WTC11 (cell line): ENCODE results near the gene RARB. TPM values are rescaled to one million over a fixed set of nuclear protein-coding genes. Genes with fewer than 3 reads are reported as not detected.

ENCODE experiments used
- ATAC-seq: fragments of 200-7000 bp; cut with Tn5 transposase; 2 replicates; pipeline ENCODE4 v1.10.0; 2021; ENCODE audit warnings: mild to moderate bottlenecking, moderate library complexity
- CTCF ChIA-PET: fragments of 300-600 bp; sonication (Branson Sonifier 250); formaldehyde crosslinking; loops from one replicate; lab custom pipeline; 2021; ENCODE audit warnings: antibody characterized with exemption; lab: Charles Lee
- POLR2A ChIA-PET: fragments of 350-600 bp; sonication (Branson Sonifier 250); formaldehyde crosslinking; loops from one replicate; lab custom pipeline; 2021; ENCODE audit warnings: antibody characterized with exemption; lab: Charles Lee
- DNase-seq: peaks from one replicate; pipeline ENCODE4 v3.0.0; 2021; ENCODE audit warnings: low spot score
- H3K27ac Mint-ChIP-seq: 2 replicates; pipeline ENCODE4 v1.8.0; 2021; ENCODE audit warnings: mixed read lengths
- H3K27me3 Mint-ChIP-seq: 2 replicates; pipeline ENCODE4 v1.8.0; 2021; ENCODE audit warnings: low read depth, mild to moderate bottlenecking, moderate library complexity, mixed read lengths
- H3K36me3 Mint-ChIP-seq: 2 replicates; pipeline ENCODE4 v1.8.0; 2021; ENCODE audit warnings: mixed read lengths
- H3K4me1 Mint-ChIP-seq: 2 replicates; pipeline ENCODE4 v1.8.0; 2022; ENCODE audit warnings: mixed read lengths
- H3K4me3 Mint-ChIP-seq: 2 replicates; pipeline ENCODE4 v1.8.0; 2021; ENCODE audit warnings: mild to moderate bottlenecking, moderate library complexity, mixed read lengths
- H3K9me3 Mint-ChIP-seq: 2 replicates; pipeline ENCODE4 v1.8.0; 2021; ENCODE audit warnings: mixed read lengths
- CBFB ChIP-seq: sonication (generic); formaldehyde crosslinking; IDR thresholded peaks from 2 replicates; pipeline ENCODE4 v1.8.1; 2022; ENCODE audit warnings: mild to moderate bottlenecking, low read depth, missing genetic modification reagents
- EMX1 ChIP-seq: fragments of 250-450 bp; sonication (Bioruptor Pico); IDR thresholded peaks from 2 replicates; pipeline ENCODE4 v1.8.0; 2021; ENCODE audit warnings: mild to moderate bottlenecking
- GRHL2 ChIP-seq: fragments of 250-450 bp; sonication (Bioruptor Pico); IDR thresholded peaks from 2 replicates; pipeline ENCODE4 v1.8.0; 2022; ENCODE audit warnings: mild to moderate bottlenecking, moderate library complexity; ENCODE audit not compliant: insufficient replicate concordance, severe bottlenecking
- GTF2I ChIP-seq: fragments of 250-450 bp; sonication (Bioruptor Pico); conservative IDR thresholded peaks from 2 replicates; pipeline ENCODE4 v1.4.0; 2021; ENCODE audit warnings: mild to moderate bottlenecking
- NR2C2 ChIP-seq: sonication (generic); formaldehyde crosslinking; IDR thresholded peaks from 2 replicates; pipeline ENCODE4 v1.8.0; 2022; ENCODE audit warnings: mild to moderate bottlenecking, missing genetic modification reagents
- RORB ChIP-seq: fragments of 250-450 bp; sonication (Bioruptor Pico); IDR thresholded peaks from 2 replicates; pipeline ENCODE4 v1.9.0; 2021; ENCODE audit warnings: mild to moderate bottlenecking
- TCF7 ChIP-seq: sonication (generic); formaldehyde crosslinking; IDR thresholded peaks from 2 replicates; pipeline ENCODE4 v1.8.0; 2022; ENCODE audit warnings: mild to moderate bottlenecking, low read depth, missing genetic modification reagents, moderate library complexity
- ZNF232 ChIP-seq: sonication (generic); formaldehyde crosslinking; IDR thresholded peaks from 2 replicates; pipeline ENCODE4 v1.8.0; 2022; ENCODE audit warnings: mild to moderate bottlenecking, missing genetic modification reagents
- ZNF416 ChIP-seq: fragments of 250-450 bp; sonication (Bioruptor Pico); IDR thresholded peaks from 2 replicates; pipeline ENCODE4 v1.9.0; 2021; ENCODE audit warnings: mild to moderate bottlenecking, inconsistent platforms
- ZNF532 ChIP-seq: fragments of 250-450 bp; sonication (Bioruptor Pico); IDR thresholded peaks from 2 replicates; pipeline ENCODE4 v1.9.0; 2021; ENCODE audit warnings: mild to moderate bottlenecking, borderline replicate concordance
- total RNA-seq: library from RNA; stranded (reverse); gene quantifications from 3 replicates; pipeline ENCODE4 v1.2.3, GENCODE V29; 2021
- TF ChIP-seq, protein P1 (sequence below): fragments of 250-450 bp; sonication (Bioruptor Pico); IDR thresholded peaks from 2 replicates; pipeline ENCODE4 v2.1.2; 2022; ENCODE audit warnings: mild to moderate bottlenecking, moderate library complexity
- TF ChIP-seq, protein P2 (sequence below): sonication (generic); formaldehyde crosslinking; IDR thresholded peaks from 2 replicates; pipeline ENCODE4 v1.8.0; 2023; ENCODE audit warnings: missing genetic modification reagents
- TF ChIP-seq, protein P3 (sequence below): sonication (generic); formaldehyde crosslinking; IDR thresholded peaks from 2 replicates; pipeline ENCODE4 v1.8.1; 2023; ENCODE audit warnings: mild to moderate bottlenecking, moderate library complexity, missing genetic modification reagents
- TF ChIP-seq, protein P4 (sequence below): sonication (generic); formaldehyde crosslinking; IDR thresholded peaks from 2 replicates; pipeline ENCODE4 v1.8.0; 2023; ENCODE audit warnings: missing genetic modification reagents, mild to moderate bottlenecking, borderline replicate concordance
- TF ChIP-seq, protein P5 (sequence below): fragments of 250-450 bp; sonication (Bioruptor Pico); IDR thresholded peaks from 2 replicates; pipeline ENCODE4 v1.9.0; 2021; ENCODE audit warnings: mild to moderate bottlenecking
- TF ChIP-seq, protein P6 (sequence below): sonication (generic); formaldehyde crosslinking; IDR thresholded peaks from 2 replicates; pipeline ENCODE4 v1.8.1; 2023; ENCODE audit warnings: mild to moderate bottlenecking, missing genetic modification reagents

RARB gene
- total RNA-seq, 1 experiment from 2014 or later: not detected

- H3K4me1 Mint-ChIP-seq: peaks cover 18% of the 10 kb centered on the region
- H3K27ac Mint-ChIP-seq: no peak overlapping the region
- ChIA-PET CTCF (no interaction called here), POLR2A (no interaction called here)
- H3K27me3 Mint-ChIP-seq: no peaks in the 10 kb centered on the region
- ATAC-seq (no peak), DNase-seq (no peak)
- H3K36me3 Mint-ChIP-seq: peaks cover 36% of the 10 kb centered on the region
- no peak overlapping the region for H3K4me3 Mint-ChIP-seq
- H3K9me3 Mint-ChIP-seq: no peaks in the 10 kb centered on the region
- no peak for TF ChIP-seq RORB (CRISPR knock-in tag)
- TF ChIP-seq ZNF532 (CRISPR knock-in tag): no peak
- no peak for TF ChIP-seq CBFB (CRISPR knock-in tag)
- TF ChIP-seq, protein P1, sequence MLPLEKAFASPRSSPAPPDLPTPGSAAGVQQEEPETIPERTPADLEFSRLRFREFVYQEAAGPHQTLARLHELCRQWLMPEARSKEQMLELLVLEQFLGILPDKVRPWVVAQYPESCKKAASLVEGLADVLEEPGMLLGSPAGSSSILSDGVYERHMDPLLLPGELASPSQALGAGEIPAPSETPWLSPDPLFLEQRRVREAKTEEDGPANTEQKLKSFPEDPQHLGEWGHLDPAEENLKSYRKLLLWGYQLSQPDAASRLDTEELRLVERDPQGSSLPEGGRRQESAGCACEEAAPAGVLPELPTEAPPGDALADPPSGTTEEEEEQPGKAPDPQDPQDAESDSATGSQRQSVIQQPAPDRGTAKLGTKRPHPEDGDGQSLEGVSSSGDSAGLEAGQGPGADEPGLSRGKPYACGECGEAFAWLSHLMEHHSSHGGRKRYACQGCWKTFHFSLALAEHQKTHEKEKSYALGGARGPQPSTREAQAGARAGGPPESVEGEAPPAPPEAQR (CRISPR knock-in tag): no peak
- TF ChIP-seq, protein P2, sequence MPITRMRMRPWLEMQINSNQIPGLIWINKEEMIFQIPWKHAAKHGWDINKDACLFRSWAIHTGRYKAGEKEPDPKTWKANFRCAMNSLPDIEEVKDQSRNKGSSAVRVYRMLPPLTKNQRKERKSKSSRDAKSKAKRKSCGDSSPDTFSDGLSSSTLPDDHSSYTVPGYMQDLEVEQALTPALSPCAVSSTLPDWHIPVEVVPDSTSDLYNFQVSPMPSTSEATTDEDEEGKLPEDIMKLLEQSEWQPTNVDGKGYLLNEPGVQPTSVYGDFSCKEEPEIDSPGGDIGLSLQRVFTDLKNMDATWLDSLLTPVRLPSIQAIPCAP (CRISPR knock-in tag): no peak
- TF ChIP-seq TCF7 (CRISPR knock-in tag): no peak
- TF ChIP-seq, protein P3, sequence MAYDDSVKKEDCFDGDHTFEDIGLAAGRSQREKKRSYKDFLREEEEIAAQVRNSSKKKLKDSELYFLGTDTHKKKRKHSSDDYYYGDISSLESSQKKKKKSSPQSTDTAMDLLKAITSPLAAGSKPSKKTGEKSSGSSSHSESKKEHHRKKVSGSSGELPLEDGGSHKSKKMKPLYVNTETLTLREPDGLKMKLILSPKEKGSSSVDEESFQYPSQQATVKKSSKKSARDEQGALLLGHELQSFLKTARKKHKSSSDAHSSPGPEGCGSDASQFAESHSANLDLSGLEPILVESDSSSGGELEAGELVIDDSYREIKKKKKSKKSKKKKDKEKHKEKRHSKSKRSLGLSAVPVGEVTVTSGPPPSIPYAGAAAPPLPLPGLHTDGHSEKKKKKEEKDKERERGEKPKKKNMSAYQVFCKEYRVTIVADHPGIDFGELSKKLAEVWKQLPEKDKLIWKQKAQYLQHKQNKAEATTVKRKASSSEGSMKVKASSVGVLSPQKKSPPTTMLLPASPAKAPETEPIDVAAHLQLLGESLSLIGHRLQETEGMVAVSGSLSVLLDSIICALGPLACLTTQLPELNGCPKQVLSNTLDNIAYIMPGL: no peak
- TF ChIP-seq, protein P4, sequence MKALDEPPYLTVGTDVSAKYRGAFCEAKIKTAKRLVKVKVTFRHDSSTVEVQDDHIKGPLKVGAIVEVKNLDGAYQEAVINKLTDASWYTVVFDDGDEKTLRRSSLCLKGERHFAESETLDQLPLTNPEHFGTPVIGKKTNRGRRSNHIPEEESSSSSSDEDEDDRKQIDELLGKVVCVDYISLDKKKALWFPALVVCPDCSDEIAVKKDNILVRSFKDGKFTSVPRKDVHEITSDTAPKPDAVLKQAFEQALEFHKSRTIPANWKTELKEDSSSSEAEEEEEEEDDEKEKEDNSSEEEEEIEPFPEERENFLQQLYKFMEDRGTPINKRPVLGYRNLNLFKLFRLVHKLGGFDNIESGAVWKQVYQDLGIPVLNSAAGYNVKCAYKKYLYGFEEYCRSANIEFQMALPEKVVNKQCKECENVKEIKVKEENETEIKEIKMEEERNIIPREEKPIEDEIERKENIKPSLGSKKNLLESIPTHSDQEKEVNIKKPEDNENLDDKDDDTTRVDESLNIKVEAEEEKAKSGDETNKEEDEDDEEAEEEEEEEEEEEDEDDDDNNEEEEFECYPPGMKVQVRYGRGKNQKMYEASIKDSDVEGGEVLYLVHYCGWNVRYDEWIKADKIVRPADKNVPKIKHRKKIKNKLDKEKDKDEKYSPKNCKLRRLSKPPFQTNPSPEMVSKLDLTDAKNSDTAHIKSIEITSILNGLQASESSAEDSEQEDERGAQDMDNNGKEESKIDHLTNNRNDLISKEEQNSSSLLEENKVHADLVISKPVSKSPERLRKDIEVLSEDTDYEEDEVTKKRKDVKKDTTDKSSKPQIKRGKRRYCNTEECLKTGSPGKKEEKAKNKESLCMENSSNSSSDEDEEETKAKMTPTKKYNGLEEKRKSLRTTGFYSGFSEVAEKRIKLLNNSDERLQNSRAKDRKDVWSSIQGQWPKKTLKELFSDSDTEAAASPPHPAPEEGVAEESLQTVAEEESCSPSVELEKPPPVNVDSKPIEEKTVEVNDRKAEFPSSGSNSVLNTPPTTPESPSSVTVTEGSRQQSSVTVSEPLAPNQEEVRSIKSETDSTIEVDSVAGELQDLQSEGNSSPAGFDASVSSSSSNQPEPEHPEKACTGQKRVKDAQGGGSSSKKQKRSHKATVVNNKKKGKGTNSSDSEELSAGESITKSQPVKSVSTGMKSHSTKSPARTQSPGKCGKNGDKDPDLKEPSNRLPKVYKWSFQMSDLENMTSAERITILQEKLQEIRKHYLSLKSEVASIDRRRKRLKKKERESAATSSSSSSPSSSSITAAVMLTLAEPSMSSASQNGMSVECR (CRISPR knock-in tag): no peak
- TF ChIP-seq, protein P5, sequence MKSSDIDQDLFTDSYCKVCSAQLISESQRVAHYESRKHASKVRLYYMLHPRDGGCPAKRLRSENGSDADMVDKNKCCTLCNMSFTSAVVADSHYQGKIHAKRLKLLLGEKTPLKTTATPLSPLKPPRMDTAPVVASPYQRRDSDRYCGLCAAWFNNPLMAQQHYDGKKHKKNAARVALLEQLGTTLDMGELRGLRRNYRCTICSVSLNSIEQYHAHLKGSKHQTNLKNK: no peak
- no peak for TF ChIP-seq ZNF232 (CRISPR knock-in tag)
- no peak for TF ChIP-seq EMX1 (CRISPR knock-in tag)
Observed at GRCh38 chr3:25597535-25598101, 169.6 kb downstream of the RARB start.

DNA sequence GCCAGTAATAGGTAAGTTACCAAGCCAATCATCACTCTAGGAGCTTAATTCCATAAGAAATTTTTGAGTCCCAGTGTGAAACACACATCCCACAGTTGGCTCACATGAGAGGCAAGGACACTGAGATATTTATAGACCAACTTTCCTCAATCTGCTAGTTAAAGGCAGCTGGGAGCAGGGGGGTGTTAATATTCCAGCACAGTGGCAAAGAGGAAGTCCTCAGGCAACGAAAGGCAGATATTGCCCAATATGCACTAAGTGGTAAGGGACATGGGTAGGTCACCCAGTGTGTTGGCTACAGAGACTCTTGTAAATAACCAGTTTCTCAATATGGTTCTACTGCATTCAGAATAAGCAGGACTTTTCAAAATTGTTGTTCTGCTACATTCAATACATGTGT lies 175.6 kb downstream of the RARB start:
- H3K4me1 Mint-ChIP-seq: no peaks in the 10 kb centered on the region
- H3K4me3 Mint-ChIP-seq: no peak overlapping the region
- DNase-seq (no peak), ATAC-seq (no peak)
- peaks cover 70% of the 10 kb centered on the region for H3K36me3 Mint-ChIP-seq
- ChIA-PET CTCF (interaction anchor here (1.9 kb wide), 1 partner anchor 10 kb away, joined by 5 read pairs; no protein-coding TSS in a partner anchor), POLR2A (no interaction called here)
- no peaks in the 10 kb centered on the region for H3K27me3 Mint-ChIP-seq
- no peaks in the 10 kb centered on the region for H3K9me3 Mint-ChIP-seq
- H3K27ac Mint-ChIP-seq: no peak overlapping the region
- TF ChIP-seq, protein P6, sequence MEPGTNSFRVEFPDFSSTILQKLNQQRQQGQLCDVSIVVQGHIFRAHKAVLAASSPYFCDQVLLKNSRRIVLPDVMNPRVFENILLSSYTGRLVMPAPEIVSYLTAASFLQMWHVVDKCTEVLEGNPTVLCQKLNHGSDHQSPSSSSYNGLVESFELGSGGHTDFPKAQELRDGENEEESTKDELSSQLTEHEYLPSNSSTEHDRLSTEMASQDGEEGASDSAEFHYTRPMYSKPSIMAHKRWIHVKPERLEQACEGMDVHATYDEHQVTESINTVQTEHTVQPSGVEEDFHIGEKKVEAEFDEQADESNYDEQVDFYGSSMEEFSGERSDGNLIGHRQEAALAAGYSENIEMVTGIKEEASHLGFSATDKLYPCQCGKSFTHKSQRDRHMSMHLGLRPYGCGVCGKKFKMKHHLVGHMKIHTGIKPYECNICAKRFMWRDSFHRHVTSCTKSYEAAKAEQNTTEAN (CRISPR knock-in tag): no peak
- TF ChIP-seq NR2C2 (no peak), GRHL2 (CRISPR knock-in tag) (no peak), GTF2I (no peak), ZNF416 (no peak), CBFB (CRISPR knock-in tag) (no peak)
